ENCODE results near the gene ZSWIM3.

GRCh38 chr20:45834797-45835161 is 22.6 kb upstream of the ZSWIM3 start:
- no peak for TF ChIP-seq CTCF (IDR thresholded peaks at IDR 0.05; ENCODE audit: borderline replicate concordance, extremely low read depth, low read length, poor library complexity, severe bottlenecking)
- TF ChIP-seq EZH2 (IDR thresholded peaks at IDR 0.05; ENCODE audit: borderline replicate concordance, low read depth, low read length, severe bottlenecking), result no peak

All from DND-41 (cell line).